Activated B cell treated with CpG ODN at 0.5 μM for 24 hours (primary cell): ENCODE results near the gene ELP4. TPM values are rescaled to one million over a fixed set of nuclear protein-coding genes. Genes with fewer than 3 reads are reported as not detected.

Experiments used
- ATAC-seq: fragments of 200-7000 bp; cut with Tn5 transposase; one replicate; pipeline ENCODE4 v1.10.0; 2021; ENCODE audit warnings: low read depth, mild to moderate bottlenecking, moderate library complexity
- CTCF ChIA-PET: fragments of 350-600 bp; sonication (Branson Sonifier 250); formaldehyde crosslinking; loops from one replicate; lab custom pipeline; 2021; ENCODE audit warnings: antibody characterized with exemption; lab: Charles Lee
- POLR2A ChIA-PET: fragments of 350-600 bp; sonication (Branson Sonifier 250); formaldehyde crosslinking; loops from one replicate; lab custom pipeline; 2021; ENCODE audit warnings: antibody characterized with exemption; lab: Charles Lee
- DNase-seq: peaks from one replicate; pipeline ENCODE4 v3.0.0; 2022
- H3K27ac Mint-ChIP-seq: one replicate; pipeline ENCODE4 v1.8.0; 2020; ENCODE audit warnings: mixed read lengths
- H3K27me3 Mint-ChIP-seq: one replicate; pipeline ENCODE4 v1.8.0; 2021; ENCODE audit warnings: mixed read lengths
- H3K36me3 Mint-ChIP-seq: one replicate; pipeline ENCODE4 v1.8.0; 2021; ENCODE audit warnings: low read depth, mixed read lengths
- H3K4me1 Mint-ChIP-seq: one replicate; pipeline ENCODE4 v1.8.0; 2021; ENCODE audit warnings: mixed read lengths
- H3K4me3 Mint-ChIP-seq: one replicate; pipeline ENCODE4 v1.8.0; 2020; ENCODE audit warnings: mild to moderate bottlenecking, mixed read lengths
- H3K9me3 Mint-ChIP-seq: one replicate; pipeline ENCODE4 v1.8.0; 2020; ENCODE audit warnings: mixed read lengths
- CTCF ChIP-seq: fragments of 200-600 bp; IDR thresholded peaks from one replicate; pipeline ENCODE4 v1.8.0; 2022; ENCODE audit warnings: antibody characterized with exemption, mild to moderate bottlenecking
- intact Hi-C: fragments of 100-400 bp; cut with micrococcal nuclease; formaldehyde crosslinking; loops from one replicate; pipeline ENCODE4 v1.15.1; 2024
- total RNA-seq: library from RNA; stranded (reverse); gene quantifications from 2 replicates; pipeline ENCODE4 v1.2.3, GENCODE V29; 2022

Gene ELP4
- total RNA-seq, 1 donor from 2014 or later = 25.5 TPM

GRCh38 chr11:31601635-31602282, 92.2 kb downstream of the ELP4 start:
- CTCF ChIA-PET = no interaction called here
- DNase-seq (no peak), ATAC-seq (no peak)
- Mint-ChIP-seq H3K36me3 (peaks cover 22% of the 10 kb centered on the region), H3K4me1 (no peaks in the 10 kb centered on the region), H3K4me3 (no peak overlapping the region), H3K27me3 (no peaks in the 10 kb centered on the region), H3K9me3 (no peaks in the 10 kb centered on the region), H3K27ac (no peak overlapping the region)
- POLR2A ChIA-PET = no interaction called here
- no peak for TF ChIP-seq CTCF
- intact Hi-C loops = no loop called here

- DNase-seq = no peak
- TF ChIP-seq CTCF = no peak
- no peaks in the 10 kb centered on the region for H3K27me3 Mint-ChIP-seq
- CTCF ChIA-PET = no interaction called here
- POLR2A ChIA-PET = no interaction called here
- no peaks in the 10 kb centered on the region for H3K9me3 Mint-ChIP-seq
- peaks cover 16% of the 10 kb centered on the region for H3K36me3 Mint-ChIP-seq
- no peak for ATAC-seq
- H3K4me1 Mint-ChIP-seq = no peaks in the 10 kb centered on the region
- intact Hi-C loops = no loop called here
- H3K27ac Mint-ChIP-seq = no peak overlapping the region
- no peak overlapping the region for H3K4me3 Mint-ChIP-seq
Measured at GRCh38 chr11:31606893-31607292, 97.3 kb downstream of the ELP4 start.

GRCh38 chr11:31607914-31608313, 98.3 kb downstream of the ELP4 start:
- no peak for TF ChIP-seq CTCF
- Mint-ChIP-seq H3K27me3 (no peaks in the 10 kb centered on the region), H3K4me1 (no peaks in the 10 kb centered on the region), H3K36me3 (peaks cover 16% of the 10 kb centered on the region), H3K9me3 (no peaks in the 10 kb centered on the region), H3K4me3 (no peak overlapping the region), H3K27ac (no peak overlapping the region)
- intact Hi-C loops = no loop called here
- DNase-seq (no peak), ATAC-seq (no peak)
- CTCF ChIA-PET = no interaction called here
- POLR2A ChIA-PET = no interaction called here

- POLR2A ChIA-PET = no interaction called here
- no peak overlapping the region for H3K27ac Mint-ChIP-seq
- intact Hi-C loops = no loop called here
- CTCF ChIA-PET = no interaction called here
- ATAC-seq (no peak), DNase-seq (no peak)
- no peak overlapping the region for H3K4me3 Mint-ChIP-seq
- no peaks in the 10 kb centered on the region for H3K9me3 Mint-ChIP-seq
- no peak for TF ChIP-seq CTCF
- peaks cover 16% of the 10 kb centered on the region for H3K36me3 Mint-ChIP-seq
- no peaks in the 10 kb centered on the region for H3K27me3 Mint-ChIP-seq
- H3K4me1 Mint-ChIP-seq = no peaks in the 10 kb centered on the region
Measured at GRCh38 chr11:31608995-31609394, 99.4 kb downstream of the ELP4 start.

GRCh38 chr11:31610544-31610943, 101.0 kb downstream of the ELP4 start:
- DNase-seq (no peak), ATAC-seq (no peak)
- no peak overlapping the region for H3K4me3 Mint-ChIP-seq
- no peak for TF ChIP-seq CTCF
- no peak overlapping the region for H3K27ac Mint-ChIP-seq
- POLR2A ChIA-PET = no interaction called here
- CTCF ChIA-PET = no interaction called here
- intact Hi-C loops = no loop called here
- no peaks in the 10 kb centered on the region for H3K9me3 Mint-ChIP-seq
- H3K36me3 Mint-ChIP-seq = peaks cover 14% of the 10 kb centered on the region
- no peaks in the 10 kb centered on the region for H3K4me1 Mint-ChIP-seq
- H3K27me3 Mint-ChIP-seq = no peaks in the 10 kb centered on the region
